Hepatocyte (in vitro differentiated cells): ENCODE data around the gene PAX5.

Experiments
- CTCF ChIP-seq: fragments of 200-600 bp; sonication (generic); IDR thresholded peaks from 2 replicates; pipeline ENCODE4 v1.5.1; 2016; ENCODE audit warnings: antibody characterized with exemption, mild to moderate bottlenecking; ENCODE audit not compliant: poor library complexity
- EZH2 ChIP-seq: fragments of 200-600 bp; sonication (generic); IDR thresholded peaks from 2 replicates; pipeline ENCODE4 v1.6.1; 2016; ENCODE audit warnings: antibody characterized with exemption, mild to moderate bottlenecking, borderline replicate concordance
- EZH2phosphoT487 ChIP-seq: fragments of 200-600 bp; sonication (generic); IDR thresholded peaks from one replicate; pipeline ENCODE4 v1.6.1; 2018; ENCODE audit warnings: antibody characterized with exemption, mild to moderate bottlenecking, low read depth, moderate library complexity; ENCODE audit not compliant: unreplicated experiment, severe bottlenecking

GRCh38 chr9:36818965-36819870 is 214.8 kb downstream of the PAX5 start:
- TF ChIP-seq CTCF = no peak
- no peak for TF ChIP-seq EZH2
- no peak for TF ChIP-seq EZH2phosphoT487
